Heart left ventricle (tissue), 16 donors: ENCODE data around the gene NTNG2. TPM values are rescaled to one million over a fixed set of nuclear protein-coding genes. Genes with fewer than 3 reads are reported as not detected.

Source experiments
- ATAC-seq, 4 donors: fragments of 200-7000 bp; cut with Tn5 transposase; one replicate each; pipeline ENCODE4 v1.9.1; 2020 to 2022; ENCODE audit warnings: moderate library complexity in 4 of 4, mild to moderate bottlenecking in 3 of 4, moderate number of reproducible peaks in 1 of 4
- DNase-seq, 5 donors: peaks; one replicate each; pipeline ENCODE4 v3.0.0-alpha.2; 2020
- H3K27ac ChIP-seq, 12 donors: fragments of 200-600 bp; sonication (generic) in 4 of 12; one replicate each; pipeline versions ENCODE4 v1.5.0 to v1.8.0; 2016 to 2022; ENCODE audit warnings: mild to moderate bottlenecking in 2 of 12
- H3K27me3 ChIP-seq, 9 donors: fragments of 200-600 bp; sonication (generic) in 2 of 9; one replicate each; pipeline versions ENCODE4 v1.5.1 to v1.8.0; 2016 to 2022; ENCODE audit warnings: mild to moderate bottlenecking in 3 of 9
- H3K36me3 ChIP-seq, 9 donors: fragments of 200-600 bp; sonication (generic) in 2 of 9; one replicate each; pipeline versions ENCODE4 v1.5.0 to v1.8.0; 2018 to 2022; ENCODE audit warnings: mild to moderate bottlenecking in 2 of 9
- H3K4me1 ChIP-seq, 12 donors: fragments of 200-600 bp; sonication (generic) in 4 of 12; one replicate each; pipeline versions ENCODE4 v1.5.0 to v1.8.0; 2016 to 2022; ENCODE audit warnings: mild to moderate bottlenecking in 3 of 12
- H3K4me3 ChIP-seq, 12 donors: fragments of 200-600 bp; sonication (generic) in 4 of 12; one replicate each; pipeline versions ENCODE4 v1.5.0 to v1.8.0; 2017 to 2022; ENCODE audit warnings: mild to moderate bottlenecking in 9 of 12, moderate library complexity in 4 of 12
- H3K9me3 ChIP-seq, 12 donors: fragments of 200-600 bp; sonication (generic) in 4 of 12; one replicate each; pipeline versions ENCODE4 v1.5.0 to v1.8.0; 2016 to 2022; ENCODE audit warnings: mild to moderate bottlenecking in 1 of 12
- POLR2A ChIP-seq, 2 donors: fragments of 450-650 bp; IDR thresholded peaks; one replicate each; pipeline ENCODE4 v1.6.1; 2017; ENCODE audit warnings: antibody characterized with exemption in 2 of 2, mild to moderate bottlenecking in 2 of 2, moderate library complexity in 2 of 2
- WGBS, 4 donors: extraction: QIAGEN DNeasy Blood & Tissue Kit in 2 of 4; methylation state at CpG; one replicate each; pipeline versions ENCODE4 v1.1.5 to v1.1.7; 2013 to 2018; 5-methylcytosine and 5-hydroxymethylcytosine counted together
- intact Hi-C, 10 donors: fragments of 100-400 bp; cut with DNase I; formaldehyde crosslinking; loops; one replicate each; pipeline versions ENCODE4 v1.11.1 to v1.14.2; 2022
- long read RNA-seq, 3 donors: library from polyadenylated mRNA; unstranded; transcript quantifications; one replicate each; pipeline ENCODE4 v2.0.0, GENCODE V29; 2020 to 2021
- polyA plus RNA-seq, 2 donors: library from polyadenylated mRNA; stranded (reverse); fragments of 200-250 nt; gene quantifications; one replicate each; pipeline ENCODE4 v1.2.3, GENCODE V29; 2013
- total RNA-seq, 9 donors: library from RNA; depleted of rRNA in 2 of 9; stranded (reverse); fragments of >200 nt in 2 of 9; fragmentation: NEBNext Ultra II Directional in 3 of 9; extraction: Animal tissue kit (Norgen Biotek cat#: 25700) in 3 of 9; gene quantifications; one replicate each; pipeline versions ENCODE4 v1.1.0 to v1.2.4, GENCODE V29; 2016 to 2023
- TF ChIP-seq, protein P1 (sequence below), 12 donors: fragments of 200-600 bp; sonication (generic) in 4 of 12; IDR thresholded peaks; one replicate each; pipeline versions ENCODE4 v1.5.0 to v1.8.0; 2018 to 2022; ENCODE audit warnings: antibody characterized with exemption in 12 of 12, mild to moderate bottlenecking in 5 of 12
- donor health status: ischemic (EF 13 %, LVEDD 7.1; RV severe dilation, severe dysfunction).
- donor health status: healthy with polysubstance abuse.
- donor health status: DM: no; HTN: yes; CAD: no.
- donor health status: DM: no; HTN: no; CAD: no.
- donor health status: ischemic (EF 25% LVEDD 6.9; RV normal size, moderate dysfunction).
- donor health status: ischemic (EF 25% LVEDD 5.7; RV mildly dilated, moderate dysfunction).
- donor health status: healthy.
- donor health status: DM: yes; HTN: yes; CAD: no.
- donor health status: ischemic (EF 35%, LVEDD 5.7; RV mildly dilated, moderate dysfunction).
- donor health status: nonischemic (EF 11% LVEDD 7.7; RV severe dilation, severe dysfunction).
- donor health status: DM: yes; HTN: yes; CAD: no.
- donor health status: PGD.
- donor health status: ischemic (EF 29% LVEDD 5.4; RV normal size, mild dysfunction).
- donor health status: nonischemic (EF 23%, LVEDD 6.1; RV moderate dilation, normal function).

NTNG2 gene, protein sequence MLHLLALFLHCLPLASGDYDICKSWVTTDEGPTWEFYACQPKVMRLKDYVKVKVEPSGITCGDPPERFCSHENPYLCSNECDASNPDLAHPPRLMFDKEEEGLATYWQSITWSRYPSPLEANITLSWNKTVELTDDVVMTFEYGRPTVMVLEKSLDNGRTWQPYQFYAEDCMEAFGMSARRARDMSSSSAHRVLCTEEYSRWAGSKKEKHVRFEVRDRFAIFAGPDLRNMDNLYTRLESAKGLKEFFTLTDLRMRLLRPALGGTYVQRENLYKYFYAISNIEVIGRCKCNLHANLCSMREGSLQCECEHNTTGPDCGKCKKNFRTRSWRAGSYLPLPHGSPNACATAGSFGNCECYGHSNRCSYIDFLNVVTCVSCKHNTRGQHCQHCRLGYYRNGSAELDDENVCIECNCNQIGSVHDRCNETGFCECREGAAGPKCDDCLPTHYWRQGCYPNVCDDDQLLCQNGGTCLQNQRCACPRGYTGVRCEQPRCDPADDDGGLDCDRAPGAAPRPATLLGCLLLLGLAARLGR
- 1 to 10 TPM in 7 of 9 donors, under 1 TPM in 2; 0.40 to 4.1 (median 2.5) TPM for total RNA-seq
- polyA plus RNA-seq: 1 to 10 TPM in 1 of 2 donors, under 1 TPM in 1; 0.28 to 2.2 TPM
- long read RNA-seq, donor 1, full-length matches to known transcripts: 5 of 8 reads
- long read RNA-seq, donor 1, partial matches to known transcripts: 1 of 8 reads
- long read RNA-seq, donor 1, other reads (novel, unspliced or antisense): 2 of 8 reads
- long read RNA-seq, donor 2, partial matches to known transcripts: 0 of 1 reads
- long read RNA-seq, donor 2, other reads (novel, unspliced or antisense): 1 of 1 reads
- long read RNA-seq, donor 3, full-length matches to known transcripts: 1 of 1 reads
- long read RNA-seq, donor 3, partial matches to known transcripts: 0 of 1 reads
- long read RNA-seq, donor 3, other reads (novel, unspliced or antisense): 0 of 1 reads

DNA sequence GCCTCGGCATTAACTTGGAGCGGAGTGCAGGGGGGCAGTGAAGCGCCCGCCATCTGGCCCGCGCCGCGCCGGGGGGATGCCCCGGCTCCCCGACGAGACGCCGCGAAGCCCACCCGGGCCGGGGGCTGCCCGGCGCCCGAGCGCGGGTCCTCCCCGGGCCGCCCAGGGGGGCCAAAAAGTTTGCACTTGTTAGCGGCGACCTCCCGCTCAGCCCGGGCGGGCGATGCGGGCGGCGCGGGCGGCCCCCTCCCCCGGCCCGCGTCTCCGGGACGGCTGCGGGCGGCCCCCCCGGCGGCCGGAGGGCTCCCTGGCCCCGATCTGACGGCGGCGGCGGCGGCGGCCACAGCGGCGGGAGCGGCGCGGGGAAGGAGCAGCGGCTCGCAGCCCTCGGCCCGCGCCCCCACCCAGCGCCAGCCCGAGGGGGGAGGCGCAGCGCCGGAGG, at the start of gene NTNG2:
TSS of gene NTNG2 (plus strand) at position 316 of the 442 bp plus-strand sequence. CDS start 4,774 bp downstream, outside the sequence.
- TF ChIP-seq, protein P1, sequence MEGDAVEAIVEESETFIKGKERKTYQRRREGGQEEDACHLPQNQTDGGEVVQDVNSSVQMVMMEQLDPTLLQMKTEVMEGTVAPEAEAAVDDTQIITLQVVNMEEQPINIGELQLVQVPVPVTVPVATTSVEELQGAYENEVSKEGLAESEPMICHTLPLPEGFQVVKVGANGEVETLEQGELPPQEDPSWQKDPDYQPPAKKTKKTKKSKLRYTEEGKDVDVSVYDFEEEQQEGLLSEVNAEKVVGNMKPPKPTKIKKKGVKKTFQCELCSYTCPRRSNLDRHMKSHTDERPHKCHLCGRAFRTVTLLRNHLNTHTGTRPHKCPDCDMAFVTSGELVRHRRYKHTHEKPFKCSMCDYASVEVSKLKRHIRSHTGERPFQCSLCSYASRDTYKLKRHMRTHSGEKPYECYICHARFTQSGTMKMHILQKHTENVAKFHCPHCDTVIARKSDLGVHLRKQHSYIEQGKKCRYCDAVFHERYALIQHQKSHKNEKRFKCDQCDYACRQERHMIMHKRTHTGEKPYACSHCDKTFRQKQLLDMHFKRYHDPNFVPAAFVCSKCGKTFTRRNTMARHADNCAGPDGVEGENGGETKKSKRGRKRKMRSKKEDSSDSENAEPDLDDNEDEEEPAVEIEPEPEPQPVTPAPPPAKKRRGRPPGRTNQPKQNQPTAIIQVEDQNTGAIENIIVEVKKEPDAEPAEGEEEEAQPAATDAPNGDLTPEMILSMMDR (IDR thresholded peaks at IDR 0.05): no peak
- no peak for TF ChIP-seq POLR2A (IDR thresholded peaks at IDR 0.05)
- WGBS, 4 donors: 0 to 7% (median 1%) methylated on average over 2 to 67 of the region's 67 CpGs
- H3K4me1 ChIP-seq: peaks cover 0 to 45% (median 25%) of the 10 kb centered on the region in 12 donors
- H3K9me3 ChIP-seq: no peaks in the 10 kb centered on the region
- intact Hi-C loops: loop anchor here in 2 of 10 donors (10.0 kb wide), 2 partner anchors 77 to 397 kb away; no protein-coding TSS in a partner anchor
- peak within 1 kb of the TSS; percentile 45 to 80 (median 69) for H3K4me3 ChIP-seq
- H3K36me3 ChIP-seq: no peaks in the 10 kb centered on the region
- H3K27ac ChIP-seq: peak within 1 kb of the TSS in 2 of 12 donors; percentile 42 to 55
- H3K27me3 ChIP-seq: peaks cover 2 to 67% (median 46%) of the 10 kb centered on the region in 9 donors
- DNase-seq (no peak), ATAC-seq (no peak)

DNA sequence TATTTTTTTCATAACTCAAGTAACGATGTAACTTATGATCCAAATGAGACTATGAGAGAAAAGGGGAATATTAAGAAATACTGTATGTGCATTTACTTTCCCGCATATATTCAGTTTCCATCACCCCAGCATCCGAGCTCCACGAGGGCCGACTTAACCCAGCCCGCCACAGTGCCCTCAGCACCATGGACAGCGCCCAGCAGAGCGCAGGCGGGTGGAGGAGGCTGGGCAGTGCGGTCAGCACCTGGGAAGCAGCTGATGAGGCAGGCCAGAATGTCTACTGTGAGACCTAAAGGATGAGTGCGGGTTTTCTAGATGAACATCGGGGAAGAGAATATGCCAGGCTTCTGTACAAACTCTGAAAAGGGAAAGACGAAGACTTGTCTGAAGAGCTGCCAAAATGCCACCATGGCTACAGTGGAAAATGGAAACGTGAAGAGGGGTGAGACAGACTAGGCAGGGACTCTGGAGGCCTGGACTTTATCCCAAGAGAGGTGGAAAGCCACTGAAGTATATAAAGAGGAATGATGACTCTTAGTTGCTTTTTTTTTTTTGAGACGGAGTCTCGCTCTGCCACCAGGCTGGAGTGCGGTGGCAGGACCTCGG, 47.7 kb upstream of the NTNG2 start:
- intact Hi-C loops: no loop called here
- no peak overlapping the region for H3K27ac ChIP-seq
- H3K4me1 ChIP-seq: no peaks in the 10 kb centered on the region
- H3K9me3 ChIP-seq: no peaks in the 10 kb centered on the region
- peak; percentile 73 to 92 (median 88) for ATAC-seq
- no peak overlapping the region for H3K4me3 ChIP-seq
- DNase-seq: peak; percentile 52 to 77 (median 58)
- no peak for TF ChIP-seq POLR2A (IDR thresholded peaks at IDR 0.05)
- TF ChIP-seq, protein P1 (IDR thresholded peaks at IDR 0.05): no peak
- WGBS, 4 donors: 30 to 32% (median 31%) methylated on average over 18 of the region's 18 CpGs
- H3K36me3 ChIP-seq: no peaks in the 10 kb centered on the region
- H3K27me3 ChIP-seq: peaks cover 0 to 14% (median 0%) of the 10 kb centered on the region in 9 donors

DNA sequence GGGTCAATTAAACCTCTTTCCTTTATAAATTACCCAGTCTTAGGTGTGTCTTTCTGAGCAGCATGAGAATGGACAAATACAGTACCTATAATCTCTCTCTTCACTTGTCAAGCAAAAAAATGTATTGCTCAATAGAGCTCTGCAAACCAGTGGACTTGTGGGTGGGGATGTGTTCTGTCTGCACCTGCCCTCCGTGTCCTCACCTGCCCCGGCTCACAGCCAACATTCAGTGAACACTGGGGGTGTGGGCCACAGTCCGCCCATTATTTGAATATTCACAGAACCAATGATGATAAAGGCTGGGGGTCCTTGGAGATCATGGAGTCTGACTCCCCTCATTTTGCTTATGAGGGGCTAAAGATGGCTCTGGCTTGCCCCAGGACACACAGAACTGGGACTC, 45.3 kb upstream of the NTNG2 start:
- intact Hi-C loops: no loop called here
- Histone ChIP-seq H3K9me3 (no peaks in the 10 kb centered on the region), H3K27me3 (peaks cover 0 to 24% (median 0%) of the 10 kb centered on the region in 9 donors), H3K27ac (no peak overlapping the region), H3K4me1 (no peaks in the 10 kb centered on the region), H3K36me3 (no peaks in the 10 kb centered on the region), H3K4me3 (no peak overlapping the region)
- no peak for TF ChIP-seq POLR2A (IDR thresholded peaks at IDR 0.05)
- TF ChIP-seq, protein P1 (IDR thresholded peaks at IDR 0.05): no peak
- WGBS, 4 donors: 68 to 85% (median 77%) methylated on average over 3 of the region's 3 CpGs
- no peak for ATAC-seq
- DNase-seq: no peak
